Thyroid gland (tissue), 4 donors: ENCODE measurements around the gene CTNNA2.

Experiments
- CTCF ChIP-seq, 6 experiments: fragments of 200-600 bp in 3 of 6; fragments of 450-650 bp in 3 of 6; sonication (generic) in 3 of 6; IDR thresholded peaks; one replicate each; pipeline ENCODE4 v1.5.1; 2016 to 2019; ENCODE audit warnings: antibody characterized with exemption in 6 of 6, mild to moderate bottlenecking in 2 of 6, inconsistent platforms in 1 of 6, moderate library complexity in 1 of 6
- POLR2A ChIP-seq, 2 donors: fragments of 450-650 bp; IDR thresholded peaks; one replicate each; pipeline ENCODE4 v1.6.1; 2017; ENCODE audit warnings: antibody characterized with exemption in 2 of 2, mild to moderate bottlenecking in 2 of 2, moderate library complexity in 1 of 2

DNA sequence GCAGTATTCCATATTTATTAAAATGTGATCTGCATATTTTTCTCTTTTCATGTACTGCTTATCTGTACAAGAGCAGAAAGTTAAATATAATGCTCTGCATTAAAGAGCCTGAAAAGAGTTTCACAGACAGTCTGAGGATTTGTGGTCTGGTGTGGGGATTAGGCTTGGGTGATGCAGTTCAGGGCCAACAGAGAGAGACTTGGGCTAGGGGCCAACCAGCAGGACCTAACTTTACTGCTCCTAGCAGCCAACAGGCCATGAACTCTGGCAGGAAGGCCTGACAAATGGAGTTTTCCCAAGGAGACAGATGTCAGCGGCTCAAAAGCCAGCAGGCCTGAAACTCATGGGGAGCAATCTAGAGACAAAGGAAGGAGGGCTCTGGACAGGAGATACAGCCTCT, 622.1 kb downstream of the CTNNA2 start:
- TF ChIP-seq POLR2A (IDR thresholded peaks at IDR 0.05): no peak
- no peak for TF ChIP-seq CTCF (IDR thresholded peaks at IDR 0.05)
